Muscle of leg (tissue), 11 donors: ENCODE results near the gene FPR2. TPM values are rescaled to one million over a fixed set of nuclear protein-coding genes. Genes with fewer than 3 reads are reported as not detected.
"Not testable (repeated sequence)": the region's sequence is repeated elsewhere in the genome, so short reads cannot be mapped to it uniquely, and the experiment has no call there.

Experiments
- DNase-seq: peaks from one replicate; pipeline ENCODE4 v3.0.0; 2013
- H3K27ac ChIP-seq: one replicate; pipeline ENCODE4 v1.5.1; 2013; ENCODE audit warnings: mild to moderate bottlenecking, low read length, control low read depth
- H3K27me3 ChIP-seq: one replicate; pipeline ENCODE4 v1.6.1; 2013; ENCODE audit warnings: low read length; ENCODE audit not compliant: control insufficient read depth, insufficient read depth
- H3K36me3 ChIP-seq: one replicate; pipeline ENCODE4 v1.6.1; 2013; ENCODE audit warnings: low read length; ENCODE audit not compliant: control insufficient read depth, insufficient read depth
- H3K4me1 ChIP-seq: one replicate; pipeline ENCODE4 v1.6.1; 2013; ENCODE audit warnings: low read length; ENCODE audit not compliant: control insufficient read depth, insufficient read depth
- H3K4me3 ChIP-seq: one replicate; pipeline ENCODE4 v1.5.1; 2013; ENCODE audit warnings: low read length, control low read depth
- H3K9me3 ChIP-seq: replicated peaks from 2 replicates; pipeline ENCODE4 v1.6.1; 2013; ENCODE audit warnings: low read depth, low read length; ENCODE audit not compliant: control insufficient read depth
- WGBS: methylation state at CpG from one replicate; pipeline ENCODE4 v1.1.5; 2013; ENCODE audit warnings: missing lambda C conversion rate; ENCODE audit not compliant: insufficient coverage; 5-methylcytosine and 5-hydroxymethylcytosine counted together
- polyA plus RNA-seq, 8 donors: library from polyadenylated mRNA; unstranded; fragments of 120-200 nt; gene quantifications; one replicate each; pipeline versions ENCODE4 v1.2.1 to v1.2.3, GENCODE V29; 2013; ENCODE audit warnings: inconsistent platforms in 1 of 8, low replicate concordance in 1 of 8; ENCODE audit not compliant: insufficient read length in 8 of 8, insufficient read depth in 1 of 8
- total RNA-seq: library from RNA; stranded (reverse); fragments of 120-200 nt; gene quantifications from one replicate; pipeline ENCODE4 v1.2.4, GENCODE V29; 2013

The FPR2 gene
- total and polyA plus RNA-seq, 9 donors = 0.09 to 0.73 (median 0.33) TPM

DNA sequence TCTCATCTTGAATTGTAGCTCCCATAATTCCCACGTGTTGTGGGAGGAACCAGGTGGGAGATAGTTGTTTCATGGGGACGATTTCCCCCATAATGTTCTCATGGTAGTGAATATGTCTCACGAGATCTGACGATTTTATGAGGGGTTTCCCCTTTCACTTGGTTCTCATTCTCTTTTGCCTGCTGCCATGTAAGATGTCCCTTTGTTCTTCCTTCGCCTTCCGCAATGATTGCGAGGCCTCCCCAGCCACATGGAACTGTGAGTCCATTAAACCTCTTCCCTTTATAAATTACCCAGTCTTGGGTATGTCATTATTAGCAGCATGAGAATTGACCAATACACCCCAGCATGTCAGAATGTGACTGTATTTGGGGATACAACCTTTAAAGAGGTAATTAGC lies 5.4 kb upstream of the FPR2 start:
- no peaks in the 10 kb centered on the region for H3K9me3 ChIP-seq
- H3K4me1 ChIP-seq = no peaks in the 10 kb centered on the region
- 100% methylated on average over 3 of the region's 7 CpGs for WGBS
- no peak overlapping the region for H3K4me3 ChIP-seq
- H3K27ac ChIP-seq = no peak overlapping the region
- no peaks in the 10 kb centered on the region for H3K27me3 ChIP-seq
- no peaks in the 10 kb centered on the region for H3K36me3 ChIP-seq
- no peak for DNase-seq

DNA sequence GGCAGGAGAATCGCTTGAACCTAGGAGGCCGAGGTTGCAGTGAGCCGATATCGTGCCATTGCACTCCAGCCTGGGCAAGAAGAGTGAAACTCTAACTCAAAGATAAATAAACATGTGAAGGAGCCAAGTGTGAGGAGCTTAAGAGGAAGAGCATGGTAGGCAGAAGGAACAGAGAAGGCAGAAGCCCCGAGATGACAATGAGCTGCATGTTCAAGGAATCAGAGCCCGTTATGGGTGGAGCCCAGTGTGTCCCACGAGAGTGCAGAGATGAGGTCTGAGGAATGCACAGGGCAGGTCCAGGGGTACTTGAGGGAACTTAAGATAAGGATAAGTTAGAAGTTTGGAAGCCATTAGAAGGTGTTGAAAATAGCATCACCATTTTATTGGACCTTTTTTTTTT lies 716 bp downstream of the FPR2 start:
- Histone ChIP-seq H3K4me3 (no peak overlapping the region), H3K9me3 (no peaks in the 10 kb centered on the region), H3K27ac (no peak overlapping the region), H3K4me1 (no peaks in the 10 kb centered on the region), H3K27me3 (no peaks in the 10 kb centered on the region), H3K36me3 (no peaks in the 10 kb centered on the region)
- no peak for DNase-seq
- 65% methylated on average over 3 of the region's 7 CpGs for WGBS

DNA sequence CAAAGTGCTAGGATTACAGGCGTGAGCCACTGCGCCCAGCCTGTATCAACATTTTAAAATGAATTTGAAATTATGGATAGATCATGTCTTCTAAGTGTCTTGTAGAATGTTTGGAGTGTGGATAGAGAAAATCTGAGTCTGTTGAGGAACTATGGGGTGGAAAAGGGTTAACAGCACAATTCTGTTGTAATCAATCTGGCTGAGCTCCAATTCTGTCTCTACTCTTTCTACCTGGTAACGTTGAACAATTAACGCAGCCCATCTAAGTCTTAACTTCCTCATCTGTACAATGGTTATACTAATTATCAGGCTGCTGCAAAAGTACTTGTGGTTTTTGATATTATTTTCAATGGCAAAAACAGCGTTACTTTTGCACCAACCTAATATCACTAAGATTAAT lies 4.1 kb downstream of the FPR2 start:
- no peak for DNase-seq
- Histone ChIP-seq H3K9me3 (no peaks in the 10 kb centered on the region), H3K27ac (no peak overlapping the region), H3K27me3 (no peaks in the 10 kb centered on the region), H3K36me3 (no peaks in the 10 kb centered on the region), H3K4me3 (no peak overlapping the region), H3K4me1 (no peaks in the 10 kb centered on the region)
- WGBS = no CpG with 5 or more reads among the region's 5 CpGs

DNA sequence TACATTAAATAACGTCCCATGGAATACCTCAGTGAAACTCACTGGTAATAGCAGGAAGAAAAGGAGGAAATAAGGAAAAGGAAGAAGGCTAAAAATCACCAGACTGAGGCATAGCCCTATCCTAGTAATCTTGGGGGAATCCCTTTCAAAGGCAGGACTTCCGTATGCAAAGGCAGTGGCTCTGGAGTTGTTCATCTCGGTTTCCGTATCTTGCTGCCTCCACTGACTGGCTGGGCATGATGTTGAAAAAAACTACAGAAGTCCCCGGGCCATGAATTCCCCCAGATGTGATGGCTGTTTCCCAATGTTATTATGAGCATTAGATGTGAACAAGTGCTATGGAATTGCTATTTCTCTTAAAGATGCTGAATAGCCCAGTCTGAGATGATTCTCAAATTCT lies 5.5 kb downstream of the FPR2 start:
- no peak overlapping the region for H3K27ac ChIP-seq
- no peak for DNase-seq
- H3K36me3 ChIP-seq = no peaks in the 10 kb centered on the region
- WGBS = 45% methylated on average over 3 of the region's 5 CpGs
- no peaks in the 10 kb centered on the region for H3K4me1 ChIP-seq
- H3K4me3 ChIP-seq = no peak overlapping the region
- no peaks in the 10 kb centered on the region for H3K27me3 ChIP-seq
- no peaks in the 10 kb centered on the region for H3K9me3 ChIP-seq

DNA sequence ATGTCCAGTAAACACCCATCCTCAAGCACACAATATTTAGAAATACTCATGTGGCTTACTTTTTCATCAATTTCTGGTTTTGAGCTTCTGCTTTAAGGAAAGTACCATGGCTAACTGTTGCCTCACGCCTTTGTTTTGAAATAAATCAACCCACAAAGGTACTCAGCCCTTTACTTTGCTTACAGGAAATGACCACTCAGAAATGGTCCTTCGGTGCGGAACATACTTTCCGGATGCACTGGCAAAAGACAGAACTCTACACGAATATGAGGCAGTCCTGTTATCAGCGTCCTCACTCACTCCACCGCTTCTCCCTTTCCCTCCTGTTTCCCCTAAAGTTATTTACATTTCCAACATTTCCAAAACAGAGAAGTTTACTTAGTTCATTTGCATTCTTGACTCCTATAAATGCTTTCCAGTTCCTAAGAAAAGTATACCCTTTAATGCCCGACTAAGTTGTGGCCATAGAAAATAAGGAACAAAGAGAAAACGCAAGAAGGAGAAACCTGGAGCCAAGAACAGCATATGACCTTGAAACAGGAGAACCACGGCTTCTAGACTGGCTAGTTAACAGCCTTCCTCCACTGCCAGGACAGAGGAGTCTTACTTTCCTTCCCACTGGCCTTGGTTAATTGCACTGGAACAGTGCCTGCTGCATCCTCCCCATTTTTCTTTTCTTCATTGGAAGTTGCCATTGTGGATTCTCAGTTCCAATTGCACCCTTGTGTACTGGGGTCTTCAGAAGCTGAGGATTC lies 10.6 kb downstream of the FPR2 start:
- no peak overlapping the region for H3K4me3 ChIP-seq
- no peak overlapping the region for H3K27ac ChIP-seq
- H3K9me3 ChIP-seq = no peaks in the 10 kb centered on the region
- H3K4me1 ChIP-seq = no peaks in the 10 kb centered on the region
- no peaks in the 10 kb centered on the region for H3K36me3 ChIP-seq
- H3K27me3 ChIP-seq = no peaks in the 10 kb centered on the region
- WGBS = 64% methylated on average over 9 of the region's 10 CpGs
- no peak for DNase-seq

DNA sequence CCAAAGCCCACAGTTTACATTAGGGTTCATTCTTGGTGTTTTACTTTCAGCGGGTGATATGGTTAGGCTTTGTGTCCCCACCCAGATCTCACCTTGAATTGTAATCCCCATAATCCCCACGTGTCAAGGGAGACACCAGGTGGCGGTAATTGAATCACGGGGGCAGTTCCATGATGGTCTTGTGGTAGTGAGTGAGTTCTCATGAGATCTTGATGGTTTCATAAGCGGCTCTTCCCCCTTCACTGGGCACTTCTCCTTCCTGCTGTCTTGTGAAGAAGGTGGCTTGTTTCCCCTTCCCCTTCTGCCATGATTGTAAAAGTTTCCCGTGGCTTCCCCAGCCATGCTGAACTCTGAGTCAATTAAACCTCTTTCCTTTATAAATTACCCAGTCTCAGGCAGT lies 12.0 kb downstream of the FPR2 start:
- H3K4me1 ChIP-seq = no peaks in the 10 kb centered on the region
- WGBS = 71% methylated on average over 1 of the region's 6 CpGs
- no peaks in the 10 kb centered on the region for H3K36me3 ChIP-seq
- no peaks in the 10 kb centered on the region for H3K27me3 ChIP-seq
- H3K27ac ChIP-seq = no peak overlapping the region
- H3K4me3 ChIP-seq = no peak overlapping the region
- no peak for DNase-seq
- no peaks in the 10 kb centered on the region for H3K9me3 ChIP-seq

DNA sequence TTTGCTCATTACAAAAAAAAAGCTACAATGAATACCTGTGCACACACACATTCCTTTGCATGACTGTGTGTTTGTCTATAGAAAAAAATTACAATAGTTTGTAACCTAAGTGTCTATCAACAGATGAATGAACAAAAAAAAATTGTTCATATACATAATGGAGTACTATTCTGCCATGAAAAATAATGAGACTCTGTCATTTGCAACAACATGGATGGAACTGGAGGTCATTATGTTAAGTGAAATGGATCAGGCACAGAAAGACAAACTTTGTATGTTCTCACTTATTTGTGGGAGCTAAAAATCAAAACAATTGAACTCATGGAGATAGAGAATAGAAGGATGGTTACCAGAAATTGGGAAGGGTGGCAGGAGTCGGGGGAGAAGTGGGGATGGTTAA lies 15.6 kb downstream of the FPR2 start:
- not testable (repeated sequence) for H3K27ac ChIP-seq, DNase-seq, H3K4me3 ChIP-seq, H3K4me1 ChIP-seq, H3K36me3 ChIP-seq, H3K27me3 ChIP-seq, H3K9me3 ChIP-seq
- whole genome bisulfite sequencing = no CpG with 5 or more reads among the region's 1 CpG

DNA sequence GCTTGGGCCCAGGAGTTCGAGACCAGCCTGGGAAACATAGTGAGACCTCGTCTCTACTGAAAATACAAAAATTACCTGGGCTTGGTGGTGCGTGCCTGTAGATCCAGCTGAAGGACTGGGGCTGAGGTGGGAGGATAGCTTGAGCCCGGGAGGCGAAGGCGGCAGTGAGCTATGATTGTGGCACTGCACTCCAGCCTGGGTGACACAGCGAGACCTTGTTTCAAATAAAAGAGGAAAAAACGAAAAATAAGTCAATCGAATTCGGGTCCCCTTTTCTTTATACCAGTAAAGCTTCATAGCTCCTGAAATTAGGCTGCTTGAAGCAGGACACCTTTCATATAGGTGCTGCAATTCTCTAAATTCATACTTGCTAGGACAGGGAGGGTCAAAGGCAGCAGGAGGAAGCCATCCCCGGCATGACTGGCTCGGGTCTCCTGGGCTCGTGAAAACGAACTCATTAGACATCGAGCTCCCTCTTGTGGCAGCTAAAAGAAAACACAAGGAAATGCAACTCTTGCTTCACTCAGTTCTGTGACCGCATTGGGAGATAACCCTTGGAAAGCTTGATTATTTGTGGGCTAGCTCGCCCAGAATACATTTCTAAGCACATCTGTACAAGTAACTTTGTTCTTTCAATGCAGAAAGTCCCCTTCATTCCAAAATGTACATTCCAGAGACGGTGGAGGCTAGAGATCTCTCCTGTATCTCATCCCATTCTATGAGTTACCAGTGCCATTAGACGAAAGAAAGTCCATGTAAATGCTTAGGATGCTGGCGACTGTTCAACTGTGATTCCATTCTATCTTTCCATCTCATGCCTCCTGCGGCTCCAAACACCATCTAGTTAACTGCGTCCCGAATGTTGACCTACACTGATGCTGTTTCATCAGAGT lies 16.8 kb downstream of the FPR2 start:
- H3K27ac ChIP-seq = no peak overlapping the region
- H3K4me3 ChIP-seq = no peak overlapping the region
- no peaks in the 10 kb centered on the region for H3K27me3 ChIP-seq
- no peaks in the 10 kb centered on the region for H3K9me3 ChIP-seq
- H3K4me1 ChIP-seq = no peaks in the 10 kb centered on the region
- 10% methylated on average over 10 of the region's 23 CpGs for WGBS
- H3K36me3 ChIP-seq = no peaks in the 10 kb centered on the region
- DNase-seq = peak; percentile 90

DNA sequence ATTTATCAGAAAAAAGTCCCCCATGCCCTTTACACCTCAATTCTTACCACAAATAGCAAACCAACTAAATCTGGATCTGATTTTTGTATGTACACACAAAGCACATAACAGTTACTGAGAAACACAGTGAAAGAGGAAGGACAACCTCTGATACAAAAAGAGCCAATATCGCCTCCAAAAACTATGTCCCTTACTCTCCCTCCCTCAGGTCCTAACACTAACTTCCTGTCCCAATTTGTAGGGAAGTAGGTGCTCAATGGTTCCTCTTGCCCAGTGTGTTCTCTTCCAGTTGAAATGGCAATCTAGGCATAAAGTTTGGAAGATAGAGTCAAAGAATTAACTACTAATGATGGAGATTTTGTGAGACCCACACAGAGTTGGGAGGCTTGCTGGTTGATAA lies 18.2 kb downstream of the FPR2 start:
- Histone ChIP-seq H3K27ac (no peak overlapping the region), H3K27me3 (no peaks in the 10 kb centered on the region), H3K36me3 (no peaks in the 10 kb centered on the region), H3K4me1 (no peaks in the 10 kb centered on the region), H3K4me3 (no peak overlapping the region), H3K9me3 (no peaks in the 10 kb centered on the region)
- WGBS = no CpG with 5 or more reads among the region's 1 CpG
- DNase-seq = no peak

DNA sequence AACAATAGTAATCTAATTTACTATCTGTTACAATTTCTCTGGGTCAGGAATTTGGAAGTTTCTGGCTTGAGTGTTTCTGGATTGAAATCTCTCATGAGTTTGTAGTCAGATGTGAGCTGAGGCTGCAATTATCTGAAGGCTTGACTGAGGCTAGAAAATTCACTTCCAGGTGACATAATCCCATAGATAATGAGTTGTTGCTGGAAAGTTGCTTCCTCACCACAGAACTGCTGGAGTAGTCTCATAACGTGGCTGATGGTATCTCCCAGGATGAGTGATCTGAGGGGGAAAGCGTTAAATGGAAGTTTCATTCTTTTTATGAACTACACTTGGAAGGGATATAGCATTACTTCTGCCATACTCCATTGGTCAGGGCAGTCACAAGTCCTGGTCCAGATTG lies 18.7 kb downstream of the FPR2 start:
- no peak overlapping the region for H3K4me3 ChIP-seq
- H3K4me1 ChIP-seq = no peaks in the 10 kb centered on the region
- no peak overlapping the region for H3K27ac ChIP-seq
- H3K36me3 ChIP-seq = no peaks in the 10 kb centered on the region
- no peak for DNase-seq
- 20% methylated on average over 1 of the region's 2 CpGs for WGBS
- no peaks in the 10 kb centered on the region for H3K27me3 ChIP-seq
- H3K9me3 ChIP-seq = no peaks in the 10 kb centered on the region
